CMK (cell line): ENCODE data around the gene SERPINA6.
"Not testable (repeated sequence)": the region's sequence is repeated elsewhere in the genome, so short reads cannot be mapped to it uniquely, and the experiment has no call there.

ENCODE experiments used
- DNase-seq: peaks from one replicate; pipeline ENCODE4 v3.0.0-alpha.2; 2010; ENCODE audit warnings: low read depth

The SERPINA6 gene

GRCh38 chr14:94328196-94328595 is 5.1 kb upstream of the SERPINA6 start:
- no peak for DNase-seq

DNA sequence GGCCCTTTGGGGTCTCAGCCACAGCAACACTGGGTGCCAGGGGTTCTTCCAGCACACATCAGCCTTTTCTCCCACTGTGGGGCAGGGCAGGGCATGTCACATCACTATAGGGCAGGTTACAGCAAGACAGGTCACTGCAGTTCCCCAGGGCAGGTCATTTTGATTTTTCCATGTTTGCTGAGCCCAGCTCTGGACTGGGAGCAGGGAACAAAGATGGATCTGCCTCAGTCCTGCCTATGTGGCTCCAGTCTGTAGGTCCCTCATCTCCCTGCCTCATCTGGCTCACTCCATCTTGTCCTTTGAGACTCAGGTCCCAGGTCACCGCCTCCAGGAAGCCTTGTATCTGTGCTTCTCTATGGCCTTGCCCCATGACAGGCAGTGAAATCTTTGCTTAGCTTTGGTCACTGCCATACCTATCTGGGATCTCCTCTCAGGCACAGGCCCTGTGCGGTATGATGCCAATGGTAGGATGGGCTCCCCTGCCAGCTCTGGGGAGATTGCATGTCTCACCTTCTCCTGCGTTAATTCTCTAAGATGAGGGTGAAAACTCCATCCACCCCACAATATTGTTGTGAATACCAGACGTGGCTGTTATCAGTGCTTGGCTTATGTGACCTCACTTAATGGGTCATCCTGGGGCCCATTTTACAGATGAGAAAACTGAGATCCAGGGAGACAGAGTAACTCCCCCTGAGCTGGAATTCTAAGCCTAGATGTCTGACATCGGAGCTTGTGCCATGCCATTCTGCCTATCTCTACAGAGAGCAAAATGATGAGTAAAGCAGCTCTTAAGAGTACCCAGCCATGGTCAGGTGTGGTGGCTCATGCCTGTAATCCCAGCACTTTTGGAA is 1.5 kb downstream of the SERPINA6 start:
- no peak for DNase-seq

- no peak for DNase-seq
These were observed 2.9 kb downstream of the SERPINA6 start for GRCh38 chr14:94320243-94320642.

GRCh38 chr14:94317259-94317658 is 5.9 kb downstream of the SERPINA6 start:
- no peak for DNase-seq

GRCh38 chr14:94316692-94317091 is 6.4 kb downstream of the SERPINA6 start:
- DNase-seq = no peak

DNA sequence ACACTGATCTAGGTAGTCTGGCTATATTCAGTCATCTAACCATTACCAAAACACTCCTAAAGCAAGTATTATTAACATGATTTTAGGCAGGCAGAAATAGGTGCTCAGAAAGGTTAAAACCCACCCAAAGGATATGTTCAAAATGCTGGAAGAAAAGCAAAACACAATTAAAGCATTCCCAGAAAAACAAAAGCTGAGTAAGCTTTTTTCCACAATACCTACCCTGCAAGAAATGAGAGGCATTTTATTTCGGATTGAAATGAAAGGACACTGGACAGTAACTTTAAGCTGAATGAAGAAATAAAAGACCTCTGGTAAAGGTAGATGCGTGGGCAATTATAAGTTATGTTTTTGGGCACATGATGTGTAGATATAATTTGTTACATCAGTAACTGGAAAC is 8.2 kb downstream of the SERPINA6 start:
- DNase-seq = no peak

DNA sequence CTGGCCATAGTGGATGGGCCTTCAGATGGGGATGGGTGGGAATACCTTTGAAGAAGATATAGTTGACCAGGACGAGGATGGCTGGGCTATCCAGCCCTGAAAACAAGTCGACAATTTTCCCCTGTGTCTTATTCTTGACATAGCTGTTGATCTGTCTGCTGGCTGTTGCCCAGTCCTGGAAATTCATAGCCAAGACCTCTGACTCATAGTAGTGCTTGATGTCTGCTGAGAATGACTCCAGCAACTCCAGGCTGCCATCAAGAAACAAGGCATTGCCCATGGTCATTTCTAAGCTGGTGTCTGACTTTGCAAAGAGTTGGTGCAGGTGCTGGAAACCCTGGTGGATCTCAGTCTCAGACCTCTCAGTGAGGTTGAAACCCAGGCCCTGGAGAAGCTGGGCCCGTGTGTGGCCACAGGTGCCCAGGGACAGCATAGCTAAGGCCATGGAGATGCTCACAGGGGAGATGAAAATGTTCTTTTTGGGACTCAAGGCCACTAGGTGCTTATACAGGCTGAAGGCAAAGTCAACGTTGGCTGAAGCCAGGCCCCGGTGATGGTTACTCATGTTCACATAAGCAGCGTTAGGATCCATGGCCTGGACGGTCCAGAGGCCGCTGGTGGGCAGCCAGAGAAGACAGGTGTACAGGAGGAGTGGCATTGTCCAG is 9.0 kb downstream of the SERPINA6 start:
- no peak for DNase-seq

DNA sequence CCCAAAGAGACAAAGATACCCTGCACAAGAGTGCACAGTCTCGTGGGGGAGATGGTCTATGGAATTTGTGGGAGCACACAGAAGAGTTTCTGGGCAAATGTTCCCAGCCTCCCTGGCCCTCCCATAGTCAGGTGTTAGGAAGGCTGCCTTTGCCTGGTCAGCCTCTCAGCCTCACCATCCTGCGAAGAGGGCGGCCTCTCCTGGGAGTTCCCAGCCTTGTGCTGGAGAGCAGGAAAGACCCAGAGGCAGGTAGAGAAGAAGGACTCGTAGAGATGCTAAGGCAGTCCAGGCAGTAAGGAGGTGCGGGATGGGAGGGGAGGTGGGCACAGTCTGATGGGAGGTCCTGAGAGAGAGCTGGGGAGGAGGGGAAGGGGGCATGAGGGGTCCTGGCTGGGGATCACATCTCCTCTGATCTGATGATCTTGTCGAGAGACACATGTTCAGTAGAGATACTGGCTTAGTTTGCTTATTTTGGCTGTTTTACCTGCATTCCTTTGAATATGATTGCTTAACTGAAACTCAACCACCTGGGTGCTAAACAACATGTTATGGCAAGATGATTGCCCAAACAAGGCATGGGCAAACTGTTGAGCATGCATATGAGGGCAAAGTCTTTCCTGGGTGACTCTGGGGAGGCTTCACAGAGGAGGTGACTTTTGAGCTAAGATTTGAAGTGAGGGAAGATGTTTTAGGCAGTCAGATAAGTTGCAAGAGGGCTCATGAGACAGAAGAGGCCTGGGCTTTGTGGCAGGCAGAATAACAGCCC is 10.5 kb downstream of the SERPINA6 start:
- DNase-seq = no peak

- no peak for DNase-seq
These were observed 12.9 kb downstream of the SERPINA6 start for GRCh38 chr14:94310248-94310647.

- DNase-seq = no peak
These were observed 13.4 kb downstream of the SERPINA6 start for GRCh38 chr14:94309721-94310120.

DNA sequence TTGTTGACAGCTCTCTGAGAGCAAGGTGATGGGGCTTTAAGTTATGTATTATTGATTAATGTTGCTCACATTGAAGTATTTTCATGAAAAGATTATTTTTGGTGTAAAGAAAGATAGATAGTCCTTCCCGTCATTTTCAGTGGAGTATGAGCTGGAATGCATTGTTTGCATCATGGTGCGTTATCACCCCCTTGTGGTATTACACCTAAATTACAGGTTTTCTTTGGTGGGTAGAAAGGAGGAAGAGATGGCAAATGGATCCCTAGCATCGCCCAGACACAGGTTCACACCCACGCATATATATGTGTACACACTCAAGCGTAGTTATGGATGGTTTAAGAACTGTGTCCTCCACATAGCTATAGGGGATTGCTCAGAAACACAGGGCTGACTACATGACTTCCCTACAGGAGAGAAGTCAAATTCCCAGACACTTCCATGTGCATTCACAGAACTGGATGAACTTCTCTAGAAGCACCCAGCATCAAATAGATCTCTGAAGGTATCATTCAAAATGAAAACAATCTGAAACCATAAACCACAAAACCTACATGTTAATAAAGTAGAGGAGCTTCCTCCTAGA is 15.6 kb downstream of the SERPINA6 start:
- no peak for DNase-seq

GRCh38 chr14:94306047-94306978 is 16.8 kb downstream of the SERPINA6 start:
- no peak for DNase-seq

DNA sequence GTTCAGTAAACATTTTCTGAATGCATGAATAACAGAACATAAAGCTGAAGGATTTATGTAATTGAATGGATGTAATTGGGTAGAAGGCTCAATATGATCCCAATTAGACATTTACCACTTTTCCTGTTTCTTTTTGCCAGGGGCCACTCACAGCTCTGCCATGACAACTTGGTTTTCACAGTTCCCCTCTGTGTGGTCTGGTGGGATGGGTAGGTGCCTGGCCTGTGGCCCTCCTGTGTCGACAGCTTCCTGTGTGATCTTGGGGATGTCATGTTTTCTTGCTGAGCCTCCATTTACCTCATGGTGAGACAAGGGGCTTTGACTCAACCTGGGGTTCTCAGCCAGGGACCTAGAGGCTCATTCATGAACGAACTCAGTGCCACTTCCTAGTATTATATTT is 17.5 kb downstream of the SERPINA6 start:
- DNase-seq = no peak

DNA sequence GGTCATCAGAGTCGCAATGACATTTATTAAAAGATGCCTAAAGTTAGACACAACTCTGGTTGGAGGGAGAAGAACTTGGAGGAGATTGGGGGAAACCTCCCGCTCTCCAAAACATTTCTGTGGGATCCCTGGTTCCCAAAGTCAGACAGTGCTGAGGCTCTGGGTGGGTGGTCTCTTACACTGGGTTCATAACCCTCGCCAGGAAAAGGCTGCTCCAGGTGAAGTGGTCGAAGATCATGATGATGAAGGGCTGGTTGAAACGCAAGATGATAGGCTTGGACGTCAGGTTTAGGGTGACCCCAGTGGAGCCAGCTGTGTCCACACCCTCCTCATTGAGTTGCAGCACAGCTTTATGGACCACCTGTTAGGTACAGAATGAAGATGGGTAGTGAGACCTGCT is 18.9 kb downstream of the SERPINA6 start:
- DNase-seq = no peak

DNA sequence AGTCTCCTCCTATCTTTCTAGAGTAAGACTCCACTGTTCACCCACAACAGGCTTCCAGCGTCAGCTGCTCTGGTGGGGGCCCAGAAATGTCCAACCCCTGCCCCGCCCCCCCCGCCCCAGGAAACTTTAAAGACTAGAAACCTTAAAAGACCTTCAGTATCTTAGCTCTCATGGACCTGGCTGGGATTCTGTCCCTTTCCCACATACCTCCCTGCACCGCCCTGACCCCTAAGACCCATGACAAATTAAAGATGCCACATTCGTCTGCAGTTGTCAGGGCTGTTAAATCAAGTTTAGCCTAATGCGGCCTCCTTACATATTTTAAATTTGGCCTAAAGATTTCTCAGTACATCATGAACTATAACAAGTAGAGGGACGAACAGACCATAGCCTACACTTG is 20.0 kb downstream of the SERPINA6 start:
- DNase-seq = no peak

DNA sequence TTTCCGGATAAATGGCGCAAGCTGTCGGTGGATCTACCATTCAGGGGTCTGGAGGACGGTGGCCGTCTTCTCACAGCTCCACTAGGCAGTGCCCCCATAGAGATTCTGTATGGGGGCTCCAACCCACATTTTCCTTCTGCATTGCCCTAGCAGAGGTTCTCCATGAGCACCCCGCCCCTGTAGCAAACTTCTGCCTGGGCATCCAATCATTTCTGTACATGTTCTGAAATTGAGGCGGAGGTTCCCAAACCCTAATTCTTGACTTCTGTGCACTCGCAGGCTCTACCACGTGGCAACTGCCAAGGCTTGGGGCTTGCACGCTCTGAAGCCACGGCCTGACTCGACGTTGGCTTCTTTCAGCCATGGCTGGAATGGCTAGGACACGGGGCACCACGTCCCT is 25.0 kb downstream of the SERPINA6 start:
- DNase-seq = no peak

- not testable (repeated sequence) for DNase-seq
These were observed 27.0 kb downstream of the SERPINA6 start for GRCh38 chr14:94296181-94296545.

GRCh38 chr14:94295360-94296180 is 27.6 kb downstream of the SERPINA6 start:
- DNase-seq = no peak

- DNase-seq = no peak
These were observed 29.6 kb downstream of the SERPINA6 start for GRCh38 chr14:94293578-94293924.

- no peak for DNase-seq
These were observed 30.1 kb downstream of the SERPINA6 start, which contains the start of gene SERPINA10 for GRCh38 chr14:94292872-94293577. SERPINA10 (minus strand) TSS chr14:94293268; CDS start chr14:94290593, 2,675 bp downstream.
